DND-41 (cell line): Measurements from ENCODE around the gene PTPN9.

Experiments
- ATAC-seq: fragments of 200-7000 bp; cut with Tn5 transposase; 3 replicates; pipeline ENCODE4 v1.9.1; 2021; ENCODE audit warnings: low read depth; ENCODE audit not compliant: insufficient read depth
- DNase-seq: peaks from one replicate; pipeline ENCODE4 v3.0.0-alpha.2; 2020
- H2AFZ ChIP-seq: 2 replicates; pipeline ENCODE4 v1.6.0; 2012; ENCODE audit warnings: low read depth, low read length
- H3K27ac ChIP-seq: 2 replicates; pipeline ENCODE4 v1.5.1; 2012; ENCODE audit warnings: low read length, inconsistent platforms
- H3K27me3 ChIP-seq: fragments of 200-600 bp; sonication (generic); 2 replicates; pipeline ENCODE4 v1.6.0; 2012; ENCODE audit warnings: low read length, mild to moderate bottlenecking, inconsistent platforms; ENCODE audit not compliant: insufficient read depth, poor library complexity
- H3K36me3 ChIP-seq: 2 replicates; pipeline ENCODE4 v1.5.1; 2012; ENCODE audit warnings: low read length, inconsistent platforms; ENCODE audit not compliant: insufficient read depth
- H3K4me1 ChIP-seq: 2 replicates; pipeline ENCODE4 v1.5.1; 2012; ENCODE audit warnings: mild to moderate bottlenecking, low read length; ENCODE audit not compliant: insufficient read depth
- H3K4me2 ChIP-seq: 2 replicates; pipeline ENCODE4 v1.6.0; 2012; ENCODE audit warnings: mild to moderate bottlenecking, moderate library complexity, low read length, inconsistent platforms; ENCODE audit not compliant: insufficient read depth
- H3K4me3 ChIP-seq, 2 experiments: fragments of 200-600 bp in 1 of 2; shearing (Covaris generic) in 1 of 2; 2 replicates each; pipeline ENCODE4 v1.5.1; 2012 to 2016; ENCODE audit warnings: inconsistent platforms in 2 of 2, low read length in 2 of 2, mild to moderate bottlenecking in 2 of 2, low read depth in 1 of 2, moderate library complexity in 1 of 2
- H3K79me2 ChIP-seq: 2 replicates; pipeline ENCODE4 v1.6.0; 2012; ENCODE audit warnings: low read length, inconsistent platforms; ENCODE audit not compliant: insufficient read depth
- H3K9ac ChIP-seq: 2 replicates; pipeline ENCODE4 v1.6.0; 2012; ENCODE audit warnings: low read depth, mild to moderate bottlenecking, inconsistent platforms, low read length, moderate library complexity
- H3K9me3 ChIP-seq: 2 replicates; pipeline ENCODE4 v1.5.1; 2012; ENCODE audit warnings: low read length, moderate library complexity, mild to moderate bottlenecking, inconsistent platforms; ENCODE audit not compliant: insufficient read depth, severe bottlenecking
- H4K20me1 ChIP-seq: 2 replicates; pipeline ENCODE4 v1.6.0; 2012; ENCODE audit warnings: low read length; ENCODE audit not compliant: insufficient read depth
- EZH2 ChIP-seq: IDR thresholded peaks from 3 replicates; pipeline ENCODE4 v1.6.1; 2012; ENCODE audit warnings: borderline replicate concordance, low read depth, mild to moderate bottlenecking, moderate library complexity, low read length, inconsistent platforms; ENCODE audit not compliant: severe bottlenecking
- TF ChIP-seq, protein P1 (sequence below): IDR thresholded peaks from 2 replicates; pipeline ENCODE4 v1.5.1; 2012; ENCODE audit warnings: borderline replicate concordance, low read length, moderate library complexity, mild to moderate bottlenecking; ENCODE audit not compliant: poor library complexity, severe bottlenecking; ENCODE audit errors: extremely low read depth

Gene PTPN9

DNA sequence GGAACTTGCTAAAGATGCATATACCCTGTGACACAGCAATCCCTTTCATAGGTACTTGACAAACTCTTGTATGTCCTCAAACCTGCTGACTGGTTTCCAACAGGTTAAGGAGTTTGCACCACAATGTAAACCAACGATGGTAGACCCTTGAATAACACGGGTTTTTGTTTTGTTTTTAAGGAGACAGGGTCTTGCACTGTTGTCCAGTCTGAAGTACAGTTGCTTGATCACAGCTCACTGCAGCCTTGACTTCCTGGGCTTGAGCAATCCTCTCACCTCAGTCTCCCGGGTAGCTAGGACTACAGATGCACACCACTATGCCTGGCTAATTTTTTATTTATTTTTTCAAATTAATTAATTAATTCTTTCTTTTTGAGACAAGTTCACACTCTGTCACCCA, 151.0 kb downstream of the PTPN9 start:
- TF ChIP-seq EZH2 = no peak
- TF ChIP-seq, protein P1, sequence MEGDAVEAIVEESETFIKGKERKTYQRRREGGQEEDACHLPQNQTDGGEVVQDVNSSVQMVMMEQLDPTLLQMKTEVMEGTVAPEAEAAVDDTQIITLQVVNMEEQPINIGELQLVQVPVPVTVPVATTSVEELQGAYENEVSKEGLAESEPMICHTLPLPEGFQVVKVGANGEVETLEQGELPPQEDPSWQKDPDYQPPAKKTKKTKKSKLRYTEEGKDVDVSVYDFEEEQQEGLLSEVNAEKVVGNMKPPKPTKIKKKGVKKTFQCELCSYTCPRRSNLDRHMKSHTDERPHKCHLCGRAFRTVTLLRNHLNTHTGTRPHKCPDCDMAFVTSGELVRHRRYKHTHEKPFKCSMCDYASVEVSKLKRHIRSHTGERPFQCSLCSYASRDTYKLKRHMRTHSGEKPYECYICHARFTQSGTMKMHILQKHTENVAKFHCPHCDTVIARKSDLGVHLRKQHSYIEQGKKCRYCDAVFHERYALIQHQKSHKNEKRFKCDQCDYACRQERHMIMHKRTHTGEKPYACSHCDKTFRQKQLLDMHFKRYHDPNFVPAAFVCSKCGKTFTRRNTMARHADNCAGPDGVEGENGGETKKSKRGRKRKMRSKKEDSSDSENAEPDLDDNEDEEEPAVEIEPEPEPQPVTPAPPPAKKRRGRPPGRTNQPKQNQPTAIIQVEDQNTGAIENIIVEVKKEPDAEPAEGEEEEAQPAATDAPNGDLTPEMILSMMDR = no peak
- Histone ChIP-seq H3K27ac (no peak overlapping the region), H4K20me1 (peaks cover 35% of the 10 kb centered on the region), H3K4me1 (no peaks in the 10 kb centered on the region), H3K79me2 (peaks cover 87% of the 10 kb centered on the region), H3K9me3 (no peaks in the 10 kb centered on the region), H3K27me3 (no peaks in the 10 kb centered on the region), H3K9ac (no peak overlapping the region), H3K4me3 (no peak overlapping the region), H2AFZ (no peak overlapping the region), H3K36me3 (peaks cover 50% of the 10 kb centered on the region), H3K4me2 (no peak overlapping the region)
- ATAC-seq (no peak), DNase-seq (no peak)

DNA sequence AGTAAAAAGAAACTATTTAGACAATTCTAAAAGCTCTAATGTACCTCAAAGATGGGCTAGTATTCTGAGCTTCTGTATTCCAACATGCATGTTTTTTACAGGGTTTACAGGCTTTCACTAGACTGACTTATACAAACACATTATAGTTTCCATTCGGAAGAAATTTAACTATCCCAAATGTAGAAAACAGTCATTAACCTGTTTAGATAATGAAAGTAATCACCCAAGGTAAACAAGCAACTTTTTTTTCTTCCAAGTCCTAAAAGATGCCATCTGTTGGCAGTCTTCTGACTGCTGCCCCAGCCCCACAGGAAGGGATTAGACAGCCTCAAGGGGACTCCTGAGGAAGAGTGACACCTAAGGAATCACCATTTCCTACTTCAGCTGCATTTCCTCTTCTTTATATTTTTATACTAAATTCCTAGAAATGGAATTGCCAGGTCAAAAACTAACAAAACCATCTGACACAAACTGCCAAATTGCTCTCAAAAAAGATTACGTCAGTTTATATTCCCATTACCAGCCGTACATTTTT, 153.1 kb downstream of the PTPN9 start:
- peaks cover 83% of the 10 kb centered on the region for H3K79me2 ChIP-seq
- ATAC-seq (no peak), DNase-seq (no peak)
- H3K4me2 ChIP-seq = no peak overlapping the region
- H3K4me1 ChIP-seq = no peaks in the 10 kb centered on the region
- H3K36me3 ChIP-seq = peaks cover 71% of the 10 kb centered on the region
- no peak overlapping the region for H2AFZ ChIP-seq
- H3K4me3 ChIP-seq = no peak overlapping the region
- H3K9ac ChIP-seq = no peak overlapping the region
- H3K27ac ChIP-seq = no peak overlapping the region
- no peaks in the 10 kb centered on the region for H3K9me3 ChIP-seq
- H3K27me3 ChIP-seq = no peaks in the 10 kb centered on the region
- TF ChIP-seq, protein P1 = no peak
- no peak for TF ChIP-seq EZH2
- peaks cover 24% of the 10 kb centered on the region for H4K20me1 ChIP-seq

DNA sequence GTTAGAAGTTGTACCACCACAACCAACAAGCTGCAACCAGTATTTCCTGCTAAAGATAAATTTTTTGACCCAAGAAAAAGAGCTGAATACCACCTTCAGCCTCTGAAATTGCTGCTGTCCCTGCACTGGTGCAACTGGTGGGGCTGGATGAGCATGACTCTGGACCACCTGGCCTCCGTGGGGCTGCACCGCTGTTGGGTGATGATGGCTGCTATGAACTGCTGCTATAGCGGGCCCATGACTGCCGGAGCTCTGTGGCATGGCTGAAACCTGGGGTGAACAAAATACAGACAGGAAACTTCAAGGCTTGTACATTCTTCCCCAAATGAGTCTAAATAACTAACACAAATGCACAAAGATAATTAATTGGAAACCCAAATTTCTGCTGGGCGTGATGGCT, 156.6 kb downstream of the PTPN9 start:
- TF ChIP-seq EZH2 = no peak
- no peak for DNase-seq
- Histone ChIP-seq H3K9ac (no peak overlapping the region), H3K9me3 (no peaks in the 10 kb centered on the region), H3K4me2 (no peak overlapping the region), H3K27me3 (no peaks in the 10 kb centered on the region), H3K36me3 (peaks cover 72% of the 10 kb centered on the region), H2AFZ (no peak overlapping the region), H3K4me1 (no peaks in the 10 kb centered on the region), H4K20me1 (peaks cover 12% of the 10 kb centered on the region), H3K4me3 (no peak overlapping the region), H3K79me2 (peaks cover 64% of the 10 kb centered on the region), H3K27ac (no peak overlapping the region)
- ATAC-seq = no peak

DNA sequence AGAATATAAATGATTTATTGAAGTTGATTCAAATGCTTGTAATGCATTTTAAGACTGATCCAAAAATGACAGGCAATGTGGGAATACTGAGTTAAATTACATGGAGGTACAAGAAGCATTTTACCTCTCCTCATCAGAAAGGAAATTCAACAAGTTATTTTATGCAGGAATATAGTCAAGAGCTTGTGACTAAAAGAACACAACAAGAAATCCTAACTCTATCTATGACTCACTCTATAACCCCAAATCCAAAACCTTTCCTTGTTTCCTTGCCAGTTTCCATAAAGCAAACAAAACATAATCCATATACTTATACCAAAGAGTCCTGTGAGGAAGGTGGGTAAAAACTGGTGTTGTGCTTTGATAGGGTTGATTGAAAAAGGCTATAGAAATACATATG, 158.4 kb downstream of the PTPN9 start:
- Histone ChIP-seq H3K36me3 (peaks cover 58% of the 10 kb centered on the region), H4K20me1 (peaks cover 7% of the 10 kb centered on the region; the same call in 1 of the 2 replicates)

More for the DNA sequence above, 158.4 kb downstream of the PTPN9 start:
- Histone ChIP-seq H3K4me2 (no peak overlapping the region), H3K27ac (no peak overlapping the region), H3K9me3 (no peaks in the 10 kb centered on the region), H3K4me1 (no peaks in the 10 kb centered on the region), H3K27me3 (no peaks in the 10 kb centered on the region), H2AFZ (no peak overlapping the region), H3K9ac (no peak overlapping the region), H3K4me3 (no peak overlapping the region), H3K79me2 (peaks cover 50% of the 10 kb centered on the region)
- no peak for ATAC-seq
- TF ChIP-seq EZH2 = no peak
- TF ChIP-seq, protein P1 = no peak
- DNase-seq = no peak
